K562 (cell line): ENCODE measurements around the gene BPTF. TPM values are rescaled to one million over a fixed set of nuclear protein-coding genes. Genes with fewer than 3 reads are reported as not detected.

Experiments
- ATF3 ChIP-seq, 2 experiments: fragments of 450-650 bp in 1 of 2; sonication (generic) in 1 of 2; formaldehyde crosslinking in 1 of 2; IDR thresholded peaks in 1 of 2; conservative IDR thresholded peaks in 1 of 2; 2 replicates each; pipeline versions ENCODE4 v1.6.1 to v1.8.1; 2016 to 2023; ENCODE audit warnings: mild to moderate bottlenecking in 2 of 2, moderate library complexity in 2 of 2, inconsistent platforms in 1 of 2, missing genetic modification reagents in 1 of 2
- CGGBP1 ChIP-seq: fragments of 250-450 bp; sonication (Bioruptor Pico); IDR thresholded peaks from 2 replicates; pipeline ENCODE4 v1.9.0; 2021; ENCODE audit warnings: mild to moderate bottlenecking
- CTCF ChIP-seq, 3 experiments: IDR thresholded peaks in 2 of 3; conservative IDR thresholded peaks in 1 of 3; 2 replicates each; pipeline ENCODE4 v1.5.1; 2011 to 2012; ENCODE audit warnings: low read length in 3 of 3, mild to moderate bottlenecking in 3 of 3, control low read depth in 2 of 3, improper control_type of control experiment in 1 of 3, inconsistent platforms in 1 of 3, low read depth in 1 of 3, mixed read lengths in 1 of 3, moderate library complexity in 1 of 3; ENCODE audit not compliant: insufficient read depth in 2 of 3
- ETV1 ChIP-seq: fragments of 450-650 bp; conservative IDR thresholded peaks from 2 replicates; pipeline ENCODE4 v1.6.1; 2016; ENCODE audit warnings: missing genetic modification characterization, control low read depth, low read depth, missing compliant biosample characterization
- ETV5 ChIP-seq: sonication (generic); formaldehyde crosslinking; IDR thresholded peaks from 2 replicates; pipeline ENCODE4 v1.4.0; 2020; ENCODE audit warnings: low read depth, mild to moderate bottlenecking, missing genetic modification reagents
- GMEB1 ChIP-seq: fragments of 250-450 bp; sonication (Bioruptor Pico); IDR thresholded peaks from 2 replicates; pipeline ENCODE4 v1.4.0; 2020; ENCODE audit warnings: mild to moderate bottlenecking
- L3MBTL2 ChIP-seq: fragments of 450-650 bp; IDR thresholded peaks from 2 replicates; pipeline ENCODE4 v1.6.1; 2016; ENCODE audit warnings: mild to moderate bottlenecking, moderate library complexity
- MAX ChIP-seq: sonication (generic); formaldehyde crosslinking; IDR thresholded peaks from 2 replicates; pipeline ENCODE4 v1.9.0; 2022; ENCODE audit warnings: mild to moderate bottlenecking, missing genetic modification reagents
- NR0B1 ChIP-seq: fragments of 450-650 bp; IDR thresholded peaks from one replicate; pipeline ENCODE4 v1.6.1; 2018; ENCODE audit warnings: mild to moderate bottlenecking, moderate library complexity; ENCODE audit not compliant: partially characterized antibody
- OTX1 ChIP-seq: fragments of 450-650 bp; formaldehyde crosslinking; IDR thresholded peaks from 2 replicates; pipeline ENCODE4 v1.4.0; 2022; ENCODE audit warnings: mild to moderate bottlenecking
- POLR2B ChIP-seq: fragments of 450-650 bp; IDR thresholded peaks from 2 replicates; pipeline ENCODE4 v1.6.1; 2018; ENCODE audit warnings: low read depth; ENCODE audit not compliant: partially characterized antibody
- PPARD ChIP-seq: fragments of 250-450 bp; sonication (Bioruptor Pico); IDR thresholded peaks from 2 replicates; pipeline ENCODE4 v1.8.0; 2022; ENCODE audit warnings: inconsistent platforms, mild to moderate bottlenecking, moderate library complexity
- RBM17 ChIP-seq: fragments of 200-400 bp; formaldehyde crosslinking; IDR thresholded peaks from 2 replicates; pipeline ENCODE4 v1.6.1; 2017; ENCODE audit warnings: low read depth, mild to moderate bottlenecking, low read length, borderline replicate concordance
- XRCC3 ChIP-seq: fragments of 450-650 bp; IDR thresholded peaks from 2 replicates; pipeline ENCODE4 v1.6.1; 2017; ENCODE audit warnings: mild to moderate bottlenecking, moderate library complexity
- ZHX1 ChIP-seq: fragments of 150-350 bp; conservative IDR thresholded peaks from 2 replicates; pipeline ENCODE4 v1.6.1; 2014; ENCODE audit warnings: low read length
- ZNF436 ChIP-seq: fragments of 250-450, 450-650 bp; sonication (Bioruptor Pico); formaldehyde crosslinking; IDR thresholded peaks from 2 replicates; pipeline ENCODE4 v1.7.0; 2020; ENCODE audit warnings: mild to moderate bottlenecking
- ZZZ3 ChIP-seq: fragments of 450-650 bp; IDR thresholded peaks from 2 replicates; pipeline ENCODE4 v1.6.1; 2016; ENCODE audit warnings: antibody characterized with exemption, mild to moderate bottlenecking, moderate library complexity
- polyA plus RNA-seq, 8 experiments: library from polyadenylated mRNA; depleted of rRNA in 4 of 8; stranded (reverse) in 5 of 8; unstranded in 3 of 8; fragments of >200 nt; fragmentation: Nextera tagmentation in 2 of 8; fragmentation: Illumina TruSeq in 1 of 8; extraction: Ambion mirVana in 2 of 8; extraction: Trizol in 1 of 8; gene quantifications; 2 replicates each; pipeline versions ENCODE4 v1.2.1 to v1.2.3, GENCODE V29; 2011 to 2014; ENCODE audit warnings: inconsistent platforms in 1 of 8, missing spikeins in 1 of 8
- total RNA-seq, 7 experiments: library from RNA; depleted of rRNA in 6 of 7; stranded (reverse); fragments of >200 nt in 6 of 7; fragmentation: Illumina TruSeq in 2 of 7; extraction: Trizol in 2 of 7; gene quantifications; 2 replicates each; pipeline versions ENCODE4 v1.2.1 to v1.2.3, GENCODE V29; 2011 to 2021; ENCODE audit warnings: low replicate concordance in 1 of 7

The BPTF gene
- total and polyA plus RNA-seq, 9 of the 15 experiments (the other 6 are each of a cell fraction or from before 2014, with no cell fraction given) = 12.5 to 52.1 (median 26.9) TPM

- TF ChIP-seq ZHX1 (0 out of 2 replicates have a peak, but pooled peaks have one; percentile 66), PPARD (CRISPR knock-in tag) (no peak), GMEB1 (CRISPR knock-in tag) (peak; percentile 86), L3MBTL2 (peak; percentile 96), ZZZ3 (0 out of 2 replicates have a peak, but pooled peaks have one; percentile 8), CGGBP1 (CRISPR knock-in tag) (peak; percentile 75; the same call in 1 of the 2 replicates), ETV1 (peak; percentile 82), ETV5 (CRISPR knock-in tag) (peak; percentile 83), CTCF (IDR thresholded peaks at IDR 0.05 in 2 of 3, conservative IDR thresholded peaks at IDR 0.05 in 1 of 3; ENCODE audit: insufficient read depth in 2 of 3, low read depth in 1 of 3, low read length in 3 of 3) (peak; percentile 46 to 62 (median 50); a peak in 5 of 6 replicates), NR0B1 (no peak), ZNF436 (CRISPR knock-in tag) (no peak), XRCC3 (no peak), ATF3 (IDR thresholded peaks at IDR 0.05) (0 out of 2 replicates have a peak, but pooled peaks have one; percentile 39), ATF3 (CRISPR knock-in tag; conservative IDR thresholded peaks at IDR 0.05) (no peak), MAX (CRISPR knock-in tag) (peak; percentile 93), POLR2B (peak; percentile 83), RBM17 (no peak), OTX1 (CRISPR knock-in tag) (0 out of 2 replicates have a peak, but pooled peaks have one; percentile 12)
These were observed 194.5 kb downstream of the BPTF start (continued) for GRCh38 chr17:68019675-68020408.
